H9 (cell line): ENCODE data around the gene ACER1. TPM values are rescaled to one million over a fixed set of nuclear protein-coding genes. Genes with fewer than 3 reads are reported as not detected.

Experiments
- DNase-seq: peaks from one replicate; pipeline ENCODE4 v3.0.0-alpha.2; 2017
- H2AFZ ChIP-seq: one replicate; pipeline ENCODE4 v1.6.1; 2013; ENCODE audit warnings: mild to moderate bottlenecking, low read length, control low read depth, moderate library complexity
- H2AK5ac ChIP-seq: 2 replicates; pipeline ENCODE4 v1.6.1; 2013; ENCODE audit warnings: low read length, control low read depth, mixed read lengths; ENCODE audit not compliant: insufficient read length
- H2BK120ac ChIP-seq: one replicate; pipeline ENCODE4 v1.6.1; 2013; ENCODE audit warnings: low read depth, mild to moderate bottlenecking, low read length, control low read depth, inconsistent platforms; ENCODE audit not compliant: poor library complexity, severe bottlenecking
- H2BK12ac ChIP-seq: 2 replicates; pipeline ENCODE4 v1.6.1; 2013; ENCODE audit warnings: low read length, control low read depth, mixed read lengths, low read depth; ENCODE audit not compliant: insufficient read length
- H2BK15ac ChIP-seq: 2 replicates; pipeline ENCODE4 v1.6.1; 2013; ENCODE audit warnings: low read depth, low read length, control low read depth
- H2BK20ac ChIP-seq: one replicate; pipeline ENCODE4 v1.6.1; 2013; ENCODE audit warnings: low read depth, mild to moderate bottlenecking, low read length, control low read depth, inconsistent platforms; ENCODE audit not compliant: poor library complexity, severe bottlenecking
- H2BK5ac ChIP-seq: 2 replicates; pipeline ENCODE4 v1.6.1; 2013; ENCODE audit warnings: low read length, control low read depth, mixed read lengths; ENCODE audit not compliant: insufficient read length
- H3K14ac ChIP-seq: 2 replicates; pipeline ENCODE4 v1.6.1; 2013; ENCODE audit warnings: low read length, control low read depth; ENCODE audit not compliant: insufficient read depth
- H3K18ac ChIP-seq: 2 replicates; pipeline ENCODE4 v1.6.1; 2013; ENCODE audit warnings: low read depth, mild to moderate bottlenecking, mixed read lengths, low read length, control low read depth; ENCODE audit not compliant: insufficient read length
- H3K23ac ChIP-seq: 2 replicates; pipeline ENCODE4 v1.6.1; 2013; ENCODE audit warnings: low read length, control low read depth, mixed read lengths, low read depth; ENCODE audit not compliant: insufficient read length
- H3K23me2 ChIP-seq: 2 replicates; pipeline ENCODE4 v1.6.1; 2013; ENCODE audit warnings: low read depth, mild to moderate bottlenecking, mixed read lengths, low read length, control low read depth; ENCODE audit not compliant: insufficient read length, poor library complexity, severe bottlenecking
- H3K27ac ChIP-seq: 2 replicates; pipeline ENCODE4 v1.5.1; 2013; ENCODE audit warnings: low read length, control low read depth, mixed read lengths, low read depth; ENCODE audit not compliant: insufficient read length
- H3K27me3 ChIP-seq: 2 replicates; pipeline ENCODE4 v1.6.1; 2013; ENCODE audit warnings: low read length, control low read depth, inconsistent platforms; ENCODE audit not compliant: insufficient read depth
- H3K4ac ChIP-seq: 2 replicates; pipeline ENCODE4 v1.6.1; 2013; ENCODE audit warnings: low read depth, mild to moderate bottlenecking, control low read depth, inconsistent platforms, low read length, moderate library complexity
- H3K4me1 ChIP-seq: 2 replicates; pipeline ENCODE4 v1.6.1; 2013; ENCODE audit warnings: low read length, control low read depth, inconsistent platforms; ENCODE audit not compliant: insufficient read depth
- H3K4me2 ChIP-seq: 2 replicates; pipeline ENCODE4 v1.6.1; 2013; ENCODE audit warnings: low read length, control low read depth, mixed read lengths; ENCODE audit not compliant: insufficient read length, insufficient read depth
- H3K56ac ChIP-seq: 2 replicates; pipeline ENCODE4 v1.6.1; 2013; ENCODE audit warnings: low read depth, mild to moderate bottlenecking, mixed read lengths, low read length, control low read depth; ENCODE audit not compliant: insufficient read length
- H3K79me1 ChIP-seq: 2 replicates; pipeline ENCODE4 v1.6.1; 2013; ENCODE audit warnings: low read depth, mild to moderate bottlenecking, moderate library complexity, low read length, control low read depth, inconsistent platforms; ENCODE audit not compliant: insufficient read depth, poor library complexity, severe bottlenecking
- H3K79me2 ChIP-seq: 2 replicates; pipeline ENCODE4 v1.6.1; 2013; ENCODE audit warnings: low read length, control low read depth, inconsistent platforms; ENCODE audit not compliant: insufficient read depth
- H3K9ac ChIP-seq: 2 replicates; pipeline ENCODE4 v1.6.1; 2013; ENCODE audit warnings: low read length, control low read depth, mixed read lengths; ENCODE audit not compliant: insufficient read length; ENCODE audit errors: extremely low read depth
- H3K9me3 ChIP-seq: one replicate; pipeline ENCODE4 v1.6.1; 2013; ENCODE audit warnings: low read depth, low read length, inconsistent platforms; ENCODE audit not compliant: control insufficient read depth
- H3T11ph ChIP-seq: one replicate; pipeline ENCODE4 v1.6.1; 2013; ENCODE audit warnings: mild to moderate bottlenecking, low read length, control low read depth, inconsistent platforms
- H4K20me1 ChIP-seq: one replicate; pipeline ENCODE4 v1.6.1; 2013; ENCODE audit not compliant: control insufficient read depth, insufficient read length, insufficient read depth
- H4K5ac ChIP-seq: 2 replicates; pipeline ENCODE4 v1.6.1; 2013; ENCODE audit warnings: low read depth, mild to moderate bottlenecking, mixed read lengths, low read length, control low read depth; ENCODE audit not compliant: insufficient read length
- H4K8ac ChIP-seq: replicated peaks from 2 replicates; pipeline ENCODE4 v1.6.1; 2013; ENCODE audit warnings: low read length, control low read depth, mixed read lengths, low read depth; ENCODE audit not compliant: insufficient read length
- H4K91ac ChIP-seq: 2 replicates; pipeline ENCODE4 v1.6.1; 2013; ENCODE audit warnings: low read depth, mild to moderate bottlenecking, moderate library complexity, mixed read lengths, low read length, control low read depth; ENCODE audit not compliant: insufficient read length
- H3K27ac Mint-ChIP-seq, 3 experiments: 2 replicates in 2 of 3; 3 replicates in 1 of 3; pipeline ENCODE4 v1.8.0; 2020 to 2021; ENCODE audit warnings: mixed read lengths in 3 of 3, mild to moderate bottlenecking in 1 of 3, moderate library complexity in 1 of 3
- H3K27me3 Mint-ChIP-seq: 2 replicates; pipeline ENCODE4 v1.8.0; 2021; ENCODE audit warnings: low read depth, mild to moderate bottlenecking, moderate library complexity, mixed read lengths
- H3K36me3 Mint-ChIP-seq, 3 experiments: 2 replicates in 2 of 3; 3 replicates in 1 of 3; pipeline ENCODE4 v1.8.0; 2020 to 2021; ENCODE audit warnings: low read depth in 3 of 3, mixed read lengths in 3 of 3; ENCODE audit not compliant: insufficient read depth in 1 of 3
- H3K4me1 Mint-ChIP-seq, 2 experiments: 2 replicates each; pipeline ENCODE4 v1.8.0; 2020; ENCODE audit warnings: mixed read lengths in 2 of 2
- H3K4me3 Mint-ChIP-seq, 2 experiments: 2 replicates in 1 of 2; 3 replicates in 1 of 2; pipeline ENCODE4 v1.8.0; 2020 to 2021; ENCODE audit warnings: mild to moderate bottlenecking in 2 of 2, mixed read lengths in 2 of 2, moderate library complexity in 1 of 2
- H3K9me3 Mint-ChIP-seq, 2 experiments: 2 replicates in 1 of 2; 3 replicates in 1 of 2; pipeline ENCODE4 v1.8.0; 2020; ENCODE audit warnings: mild to moderate bottlenecking in 2 of 2, mixed read lengths in 2 of 2, moderate library complexity in 1 of 2
- whole genome bisulfite sequencing: extraction: QIAGEN DNeasy Blood & Tissue Kit; methylation state at CpG from one replicate; pipeline ENCODE4 v1.1.7; 2013; ENCODE audit warnings: missing lambda C conversion rate, low lambda C conversion rate, mixed read lengths; ENCODE audit not compliant: insufficient read length; ENCODE audit errors: extremely low coverage; 5-methylcytosine and 5-hydroxymethylcytosine counted together
- total RNA-seq: library from RNA; stranded (reverse); gene quantifications from 2 replicates; pipeline ENCODE4 v1.2.1, GENCODE V29; 2021
- TF ChIP-seq, protein P1 (sequence below): fragments of 200-600 bp; sonication (generic); conservative IDR thresholded peaks from 3 replicates; pipeline ENCODE4 v1.8.0; 2021; ENCODE audit warnings: antibody characterized with exemption, mild to moderate bottlenecking

The ACER1 gene
- total RNA-seq, 1 experiment from 2014 or later: not detected

DNA sequence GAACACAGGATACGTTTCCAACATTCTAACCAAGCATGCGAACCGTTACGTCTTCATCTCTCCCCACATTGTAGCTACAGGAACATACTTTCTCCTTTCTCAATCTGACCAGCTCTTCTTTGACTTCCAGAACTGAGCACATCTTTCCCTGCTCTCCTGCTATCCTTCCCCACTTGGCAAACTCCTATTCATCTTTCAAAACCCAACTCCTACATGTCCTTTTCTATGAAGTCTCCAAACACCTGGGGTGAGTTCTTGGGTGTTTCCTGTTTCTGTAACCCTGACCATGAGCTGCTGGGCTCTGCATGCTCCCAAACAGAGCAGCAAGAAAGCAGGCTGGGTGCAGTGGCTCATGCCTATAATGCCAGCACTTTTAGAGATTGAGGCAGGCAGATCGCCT lies 6.6 kb downstream of the ACER1 start:
- no peak overlapping the region for H2BK5ac ChIP-seq
- no peaks in the 10 kb centered on the region for H3K23me2 ChIP-seq
- H3K56ac ChIP-seq: no peak overlapping the region
- H4K8ac ChIP-seq: no peak overlapping the region
- H2BK20ac ChIP-seq: no peak overlapping the region
- no peak overlapping the region for H3K14ac ChIP-seq
- H4K91ac ChIP-seq: no peak overlapping the region
- peaks cover 23% of the 10 kb centered on the region for H3K27me3 Mint-ChIP-seq
- DNase-seq: no peak
- H3K9me3 ChIP-seq: no peaks in the 10 kb centered on the region
- no peak overlapping the region for H2AFZ ChIP-seq
- H3K4me3 Mint-ChIP-seq: no peak overlapping the region
- no peaks in the 10 kb centered on the region for H3K27me3 ChIP-seq
- H3K4me2 ChIP-seq: no peak overlapping the region
- H3K27ac ChIP-seq: no peak overlapping the region
- no peak overlapping the region for H3K4ac ChIP-seq
- H3T11ph ChIP-seq: no peak overlapping the region
- H3K4me1 ChIP-seq: no peaks in the 10 kb centered on the region
- no peak overlapping the region for H3K23ac ChIP-seq
- no peaks in the 10 kb centered on the region for H4K20me1 ChIP-seq
- H3K9ac ChIP-seq: no peak overlapping the region
- no peak overlapping the region for H2BK15ac ChIP-seq
- H2AK5ac ChIP-seq: no peak overlapping the region
- H3K79me2 ChIP-seq: no peaks in the 10 kb centered on the region
- peaks cover 0 to 5% (median 0%) of the 10 kb centered on the region in 3 experiments; a peak in 2 of 7 replicates for H3K36me3 Mint-ChIP-seq
- no CpG with 5 or more reads among the region's 5 CpGs for WGBS
- H2BK120ac ChIP-seq: no peak overlapping the region
- H3K9me3 Mint-ChIP-seq: peaks cover 7 to 53% of the 10 kb centered on the region in 2 experiments
- H3K27ac Mint-ChIP-seq: no peak overlapping the region; a peak in 1 of 7 replicates
- TF ChIP-seq, protein P1, sequence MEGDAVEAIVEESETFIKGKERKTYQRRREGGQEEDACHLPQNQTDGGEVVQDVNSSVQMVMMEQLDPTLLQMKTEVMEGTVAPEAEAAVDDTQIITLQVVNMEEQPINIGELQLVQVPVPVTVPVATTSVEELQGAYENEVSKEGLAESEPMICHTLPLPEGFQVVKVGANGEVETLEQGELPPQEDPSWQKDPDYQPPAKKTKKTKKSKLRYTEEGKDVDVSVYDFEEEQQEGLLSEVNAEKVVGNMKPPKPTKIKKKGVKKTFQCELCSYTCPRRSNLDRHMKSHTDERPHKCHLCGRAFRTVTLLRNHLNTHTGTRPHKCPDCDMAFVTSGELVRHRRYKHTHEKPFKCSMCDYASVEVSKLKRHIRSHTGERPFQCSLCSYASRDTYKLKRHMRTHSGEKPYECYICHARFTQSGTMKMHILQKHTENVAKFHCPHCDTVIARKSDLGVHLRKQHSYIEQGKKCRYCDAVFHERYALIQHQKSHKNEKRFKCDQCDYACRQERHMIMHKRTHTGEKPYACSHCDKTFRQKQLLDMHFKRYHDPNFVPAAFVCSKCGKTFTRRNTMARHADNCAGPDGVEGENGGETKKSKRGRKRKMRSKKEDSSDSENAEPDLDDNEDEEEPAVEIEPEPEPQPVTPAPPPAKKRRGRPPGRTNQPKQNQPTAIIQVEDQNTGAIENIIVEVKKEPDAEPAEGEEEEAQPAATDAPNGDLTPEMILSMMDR: no peak
- no peaks in the 10 kb centered on the region for H3K4me1 Mint-ChIP-seq
- no peaks in the 10 kb centered on the region for H3K79me1 ChIP-seq
- no peak overlapping the region for H3K18ac ChIP-seq
- H2BK12ac ChIP-seq: no peak overlapping the region
- H4K5ac ChIP-seq: no peak overlapping the region
